Right lobe of liver (tissue), 4 donors: Measurements from ENCODE around the gene PDSS2.

Source experiments
- CTCF ChIP-seq, 4 donors: fragments of 200-600 bp in 3 of 4; fragments of 450-650 bp in 1 of 4; IDR thresholded peaks; one replicate each; pipeline versions ENCODE4 v1.5.1 to v1.8.0; 2016 to 2022; ENCODE audit warnings: antibody characterized with exemption in 4 of 4, mild to moderate bottlenecking in 2 of 4
- POLR2A ChIP-seq: fragments of 450-650 bp; IDR thresholded peaks from one replicate; pipeline ENCODE4 v1.6.1; 2017; ENCODE audit warnings: antibody characterized with exemption, mild to moderate bottlenecking
- donor health status: DM: no; HTN: no; CAD: no.
- donor health status: DM: no; HTN: no; CAD: no.
- donor health status: DM: no; HTN: yes; CAD: no.

DNA sequence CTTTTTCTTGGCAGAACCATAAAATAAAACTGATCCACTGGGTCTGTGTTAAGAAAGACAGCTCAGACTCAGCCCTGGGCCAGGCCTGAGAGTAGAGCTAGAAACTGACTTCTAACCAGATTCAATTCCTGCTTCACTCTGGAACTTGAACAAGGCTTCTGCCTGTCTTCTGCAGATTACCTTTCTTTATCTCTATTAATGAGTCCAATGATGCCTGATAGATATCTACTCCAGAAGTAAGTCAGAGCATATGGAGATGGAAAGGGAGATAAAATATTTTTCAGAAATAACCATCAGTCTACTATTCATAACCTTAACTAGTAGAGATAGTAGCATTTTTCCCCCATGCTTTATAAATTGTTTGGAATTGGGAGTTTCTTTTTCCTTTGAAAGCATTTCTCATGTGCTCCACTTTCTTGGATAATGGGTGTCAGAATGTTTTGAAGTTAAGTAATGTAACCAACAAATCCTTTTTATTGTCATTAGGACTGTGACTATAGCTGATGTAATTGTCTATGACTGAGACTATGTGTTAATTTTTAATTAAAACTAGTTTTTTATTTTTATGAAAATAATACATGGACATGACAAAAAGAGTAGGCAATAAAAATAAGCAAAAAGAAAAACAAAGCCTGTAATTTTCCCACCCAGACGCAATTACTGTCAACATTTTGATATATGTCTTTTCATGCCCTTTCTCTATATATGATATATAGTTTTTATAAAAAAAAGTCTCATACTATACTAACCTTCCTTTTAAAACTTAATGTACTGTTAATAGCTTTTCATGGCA lies 37.7 kb upstream of the PDSS2 start:
- TF ChIP-seq POLR2A (no peak), CTCF (IDR thresholded peaks at IDR 0.05) (no peak)
